ENCODE data around the gene ERBIN.
"Not testable (repeated sequence)": the region's sequence is repeated elsewhere in the genome, so short reads cannot be mapped to it uniquely, and the experiment has no call there.

Gene ERBIN

DNA sequence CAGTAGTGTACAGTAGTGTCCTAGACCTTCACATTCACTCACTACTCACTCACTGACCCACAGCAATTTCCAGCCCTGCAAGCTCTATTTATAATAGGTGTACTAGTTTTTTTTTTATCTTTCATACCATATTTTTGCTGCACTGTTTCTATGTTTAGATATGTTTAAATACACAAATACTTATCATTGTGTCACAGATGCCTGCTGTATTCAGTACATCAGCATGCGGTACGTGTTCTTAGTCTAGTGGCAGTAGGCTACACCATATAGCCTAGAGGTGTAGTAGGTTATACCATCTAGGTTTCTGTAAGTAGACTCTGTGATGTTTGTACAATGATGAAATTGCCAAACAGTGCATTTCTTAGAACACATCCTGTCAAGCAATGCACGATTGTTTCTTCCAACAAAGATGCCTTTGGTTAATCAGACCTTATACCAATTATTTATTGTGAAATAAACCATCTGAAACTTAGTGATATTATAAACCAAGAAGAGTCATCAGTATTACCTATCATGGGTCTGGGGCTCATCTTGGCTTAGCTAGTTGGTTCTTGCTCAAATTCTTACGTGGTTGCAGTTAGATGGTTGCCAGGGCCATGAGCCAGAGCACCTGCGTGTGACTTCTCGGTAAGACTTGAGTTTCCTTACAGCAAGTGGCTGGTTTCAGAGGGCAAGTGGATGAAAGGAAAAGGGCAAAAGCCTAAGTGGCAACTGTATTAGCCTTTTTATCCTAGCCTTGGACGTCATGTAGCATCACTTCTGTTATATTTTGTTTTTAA is 41.1 kb downstream of the ERBIN start:
- DNase-seq (ENCODE audit: low read depth), result no peak

GRCh38 chr5:65969539-65970393 is 43.4 kb downstream of the ERBIN start:
- DNase-seq (ENCODE audit: low read depth), result no peak

- DNase-seq (ENCODE audit: low read depth), result no peak
Measured at GRCh38 chr5:65970481-65971367, 44.3 kb downstream of the ERBIN start.

DNA sequence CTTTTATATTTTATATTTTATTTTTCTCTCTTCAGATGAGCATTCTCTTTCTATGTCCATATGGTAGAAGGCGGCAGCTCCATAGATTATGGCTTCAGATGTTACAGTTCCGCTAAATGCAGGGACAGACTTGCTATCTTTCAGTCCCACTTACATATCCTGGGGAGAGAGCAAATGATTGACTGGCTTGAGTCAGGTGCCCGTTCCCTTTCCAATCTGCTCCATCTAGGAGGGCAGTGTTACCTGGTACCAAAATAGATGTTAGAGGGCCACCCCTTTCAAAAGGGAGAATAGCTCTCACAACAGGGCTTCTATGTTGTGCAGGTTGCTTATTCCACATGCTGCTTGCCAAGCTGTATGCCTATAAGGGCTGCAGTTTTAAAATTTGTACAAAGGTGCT is 45.3 kb downstream of the ERBIN start:
- DNase-seq (ENCODE audit: low read depth), result no peak

- not testable (repeated sequence) for DNase-seq (ENCODE audit: low read depth)
Measured at GRCh38 chr5:65972896-65973295, 46.5 kb downstream of the ERBIN start.

GRCh38 chr5:65978251-65978650 is 51.9 kb downstream of the ERBIN start:
- no peak for DNase-seq (ENCODE audit: low read depth)

DNA sequence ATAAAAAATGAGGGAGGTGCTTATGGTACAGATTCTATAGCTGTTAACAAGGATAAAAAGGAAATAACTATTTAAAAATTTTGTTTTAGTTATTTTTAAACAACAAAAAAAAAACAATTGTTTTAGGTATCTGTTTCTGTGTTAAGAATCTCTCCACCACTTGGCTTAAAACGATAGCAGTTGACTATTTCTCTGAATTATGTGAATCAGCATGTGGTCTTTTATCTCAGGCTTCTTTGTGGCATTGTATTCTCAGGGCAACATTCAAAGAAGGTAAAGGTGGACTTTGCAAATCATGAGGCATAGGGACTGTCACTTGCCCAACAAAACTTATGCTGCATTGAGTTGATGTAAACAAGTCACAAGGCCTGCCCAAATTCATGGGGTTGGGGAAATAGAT is 55.2 kb downstream of the ERBIN start:
- DNase-seq (ENCODE audit: low read depth), result no peak

DNA sequence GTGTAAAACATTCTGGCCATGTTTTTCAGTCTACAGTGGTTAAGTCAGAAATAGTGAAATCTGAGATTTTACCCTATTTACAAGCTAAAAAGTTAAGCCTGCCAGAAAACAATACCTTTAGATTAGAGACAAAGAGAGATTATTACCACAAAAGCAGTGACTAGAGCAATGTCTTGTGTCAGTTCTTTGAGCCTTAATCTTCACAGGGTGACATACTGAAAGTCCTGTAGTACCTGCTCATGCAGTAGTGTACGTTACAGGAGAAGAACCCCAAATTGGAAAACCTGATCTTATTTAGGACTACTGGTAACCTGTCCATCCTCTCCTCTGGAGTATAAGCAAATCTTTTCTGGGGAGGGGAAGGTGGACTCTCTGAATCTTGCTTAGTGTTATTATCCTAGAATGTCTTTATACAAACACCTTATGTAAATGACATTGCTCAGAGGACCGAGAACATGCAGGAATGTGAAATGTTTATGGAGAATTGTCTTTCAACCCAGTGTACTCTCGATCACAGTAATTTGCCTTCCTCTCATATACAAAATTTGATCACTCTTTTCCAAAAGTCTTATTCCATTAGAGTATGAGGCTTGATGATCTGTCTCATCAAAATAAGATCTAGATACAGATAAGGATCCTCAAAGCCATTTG is 55.7 kb downstream of the ERBIN start:
- DNase-seq (ENCODE audit: low read depth), result no peak

DNA sequence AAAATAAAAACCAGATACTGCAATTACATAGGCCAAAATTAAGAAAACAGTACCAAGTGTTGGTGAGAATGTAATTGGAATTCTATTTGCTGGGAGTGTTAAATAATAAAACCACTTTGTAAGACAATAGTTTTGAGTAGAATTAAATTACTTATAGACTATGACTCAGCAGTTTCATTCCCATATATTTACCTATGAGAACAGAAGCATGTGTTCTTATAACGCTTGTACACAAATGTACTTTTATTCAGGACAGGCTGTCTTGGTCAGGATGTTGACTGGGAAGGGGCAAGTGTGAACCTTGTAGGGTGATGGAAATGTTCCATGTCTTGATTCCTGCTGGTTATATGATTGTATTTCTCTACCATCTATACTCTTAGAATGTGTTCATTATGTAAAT is 56.3 kb downstream of the ERBIN start:
- DNase-seq (ENCODE audit: low read depth), result no peak

DNA sequence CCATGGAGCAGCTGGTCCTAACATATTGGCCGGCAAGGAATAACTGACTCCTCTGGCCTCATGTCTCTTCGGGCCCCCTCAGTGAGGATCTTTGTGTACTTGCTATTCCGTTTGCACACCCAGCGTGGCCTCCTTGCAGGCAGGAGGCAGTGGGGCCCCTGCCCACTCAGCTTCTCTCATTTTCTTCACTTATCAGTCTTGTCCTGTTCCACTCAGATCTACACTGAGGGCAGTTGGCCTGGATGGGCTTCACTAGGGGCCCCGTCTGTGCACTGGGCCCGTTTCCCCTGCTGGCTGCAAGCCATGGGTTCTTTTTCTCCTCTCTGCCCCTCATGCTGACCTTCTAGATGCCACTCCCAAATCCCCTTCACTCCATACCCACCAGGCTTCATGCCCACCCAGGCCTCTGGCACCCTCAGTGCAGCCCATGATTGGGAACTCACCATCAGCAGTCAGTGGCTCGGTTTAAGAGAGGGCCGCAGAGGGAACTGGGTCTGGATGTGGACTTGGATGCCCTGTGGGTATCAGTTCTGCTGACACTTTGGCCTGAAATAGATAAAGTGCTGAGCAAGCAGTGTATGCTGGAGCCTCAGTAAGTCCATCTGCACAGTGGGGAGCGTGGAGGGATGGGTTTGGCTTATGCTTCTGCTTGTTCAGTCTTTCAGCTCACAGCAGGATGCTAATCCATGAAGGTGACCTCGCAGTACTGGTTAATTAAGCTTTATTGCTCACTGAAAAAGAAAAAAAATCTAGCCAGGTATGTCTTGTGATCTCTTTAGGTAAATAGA is 57.9 kb downstream of the ERBIN start:
- DNase-seq (ENCODE audit: low read depth), result no peak

- no peak for DNase-seq (ENCODE audit: low read depth)
Measured at GRCh38 chr5:65986050-65986451, 59.7 kb downstream of the ERBIN start.

GRCh38 chr5:65986796-65987195 is 60.4 kb downstream of the ERBIN start:
- DNase-seq (ENCODE audit: low read depth), result no peak

DNA sequence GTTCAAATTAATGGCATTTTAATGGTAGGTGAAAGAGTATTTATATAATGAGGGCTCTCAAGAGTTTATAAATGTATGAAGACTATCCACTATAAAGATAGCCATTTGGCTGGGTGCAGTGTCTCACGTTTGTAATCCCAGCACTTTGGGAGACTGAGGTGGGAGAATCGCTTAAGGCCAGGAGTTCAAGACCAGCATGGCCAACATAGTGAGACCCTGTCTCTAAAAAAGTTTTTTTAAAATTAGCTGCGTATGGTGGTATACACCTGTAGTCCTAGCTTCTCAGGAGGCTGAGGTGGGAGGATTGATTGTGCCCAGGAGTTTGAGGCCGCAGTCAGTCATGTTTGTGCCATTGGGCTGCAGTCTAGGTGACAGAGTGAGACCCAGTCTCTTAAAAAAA is 61.6 kb downstream of the ERBIN start:
- DNase-seq (ENCODE audit: low read depth), result no peak

GRCh38 chr5:65989158-65989557 is 62.8 kb downstream of the ERBIN start:
- no peak for DNase-seq (ENCODE audit: low read depth)

GRCh38 chr5:65992630-65993029 is 66.3 kb downstream of the ERBIN start:
- no peak for DNase-seq (ENCODE audit: low read depth)

GRCh38 chr5:65994117-65994786 is 67.9 kb downstream of the ERBIN start:
- no peak for DNase-seq (ENCODE audit: low read depth)

GRCh38 chr5:65999061-65999723 is 72.8 kb downstream of the ERBIN start:
- DNase-seq (ENCODE audit: low read depth), result no peak

DNA sequence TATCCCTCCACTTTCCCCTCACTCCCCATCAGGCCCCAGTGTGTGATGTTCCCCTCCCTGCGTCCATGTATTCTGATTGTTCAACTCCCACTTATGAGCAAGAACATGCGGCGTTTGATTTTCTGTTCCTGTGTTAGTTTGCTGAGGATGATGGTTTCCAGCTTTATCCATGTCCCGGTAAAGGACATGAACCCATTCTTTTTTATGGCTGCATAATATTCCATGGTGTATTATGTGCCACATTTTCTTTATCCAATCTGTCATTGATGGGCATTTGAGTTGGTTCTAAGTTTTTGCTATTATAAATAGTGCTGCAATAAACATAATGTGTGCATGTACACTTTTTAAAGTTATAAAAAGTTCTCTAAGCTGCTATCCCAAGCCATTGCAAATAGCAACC is 75.6 kb downstream of the ERBIN start:
- DNase-seq (ENCODE audit: low read depth), result no peak

DNA sequence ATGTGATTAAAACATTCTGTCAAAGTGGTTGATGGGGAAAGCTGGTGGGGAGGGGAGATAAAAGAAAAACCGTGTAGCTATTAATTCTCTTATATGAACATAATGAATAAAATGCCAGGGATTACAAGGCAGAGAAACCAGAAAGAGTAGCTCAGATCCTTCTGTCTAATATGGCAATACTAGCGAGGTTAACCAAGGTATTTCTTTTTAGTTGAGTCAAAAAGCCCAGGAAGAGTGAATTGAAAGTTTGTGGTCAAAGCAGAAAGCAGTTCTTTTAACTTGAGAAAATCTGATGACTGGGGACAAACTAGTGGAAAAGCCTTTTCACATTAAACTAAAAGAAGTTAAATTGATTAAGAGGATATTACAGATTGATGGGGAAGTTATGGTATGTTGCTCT is 76.0 kb downstream of the ERBIN start:
- no peak for DNase-seq (ENCODE audit: low read depth)

DNA sequence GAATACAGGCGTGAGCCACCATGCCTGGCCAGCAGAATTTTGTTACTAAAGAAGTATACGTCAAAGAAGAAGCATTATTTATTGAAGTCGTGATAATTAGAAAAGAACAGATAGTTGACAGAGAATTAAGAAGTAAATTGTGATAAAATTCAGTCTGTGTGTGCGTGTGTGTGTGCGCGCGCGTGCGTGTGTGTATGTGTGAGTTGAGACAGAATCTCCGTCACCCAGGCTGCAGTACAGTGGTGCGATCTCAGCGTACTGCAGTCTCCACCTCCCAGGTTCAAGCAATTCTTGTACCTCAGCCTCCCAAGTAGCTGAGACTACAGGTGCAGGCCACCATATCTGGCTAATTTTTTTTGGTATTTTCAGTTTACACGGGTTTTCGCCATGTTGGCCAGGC is 77.8 kb downstream of the ERBIN start:
- no peak for DNase-seq (ENCODE audit: low read depth)

Data from activated T-cell treated with anti-CD3 and anti-CD28 coated beads for 48 hours (primary cell).